ENCODE measurements around the gene IPO4. TPM values are rescaled to one million over a fixed set of nuclear protein-coding genes. Genes with fewer than 3 reads are reported as not detected.

Gene IPO4
- total and polyA plus RNA-seq, 2 experiments from 2014 or later = 34.2 to 105 TPM

DNA sequence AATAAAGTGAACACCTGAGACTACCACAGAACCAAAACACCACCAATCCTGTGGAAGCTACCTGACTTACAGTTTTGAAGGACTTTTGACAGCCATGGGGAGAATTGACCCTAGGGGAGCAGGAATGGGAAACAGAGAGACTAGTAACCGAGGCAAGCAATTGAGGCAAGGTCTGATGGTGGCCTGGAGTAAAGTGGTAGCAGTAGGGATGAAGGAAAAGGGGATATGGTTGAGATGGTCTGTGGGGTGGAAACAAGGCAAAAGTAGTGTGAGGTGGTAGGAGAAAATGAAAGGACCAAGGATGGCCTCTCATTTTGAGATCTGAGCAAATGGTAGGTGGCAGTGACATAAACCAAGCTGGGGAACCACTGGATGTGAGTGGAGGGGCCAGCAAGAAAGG, 31.8 kb downstream of the IPO4 start:
- Histone ChIP-seq H4K20me1 (replicated peaks; ENCODE audit: insufficient read depth) (peaks cover 7% of the 10 kb centered on the region; the same call in 1 of the 2 replicates), H3K36me3 (ENCODE audit: insufficient read depth) (peaks cover 20% of the 10 kb centered on the region; the same call in 1 of the 2 replicates), H2AFZ (no peak overlapping the region), H3K79me2 (replicated peaks; ENCODE audit: insufficient read depth) (no peaks in the 10 kb centered on the region), H3K4me1 (ENCODE audit: insufficient read depth) (peaks cover 10% of the 10 kb centered on the region), H3K27ac (ENCODE audit: low read depth) (no peak overlapping the region), H3K4me2 (no peak overlapping the region), H3K27me3 (ENCODE audit: insufficient read depth) (no peaks in the 10 kb centered on the region), H3K9me2 (ENCODE audit: insufficient read depth) (no peaks in the 10 kb centered on the region), H3F3A (replicated peaks; ENCODE audit: low read depth) (peaks cover 9% of the 10 kb centered on the region; the same call in 1 of the 2 replicates), H3K4me3 (no peak overlapping the region)
- peaks cover 8% of the 10 kb centered on the region for H3K4me1 Mint-ChIP-seq
- H3K36me3 Mint-ChIP-seq (ENCODE audit: low read depth) = peaks cover 67% of the 10 kb centered on the region
- no peak overlapping the region; the same call in 2 of the 3 replicates for H3K4me3 Mint-ChIP-seq
- ATAC-seq (no peak), DNase-seq (ENCODE audit: low spot score) (no peak)
- H3K27ac Mint-ChIP-seq = no peak overlapping the region
- peaks cover 4% of the 10 kb centered on the region for H3K27me3 Mint-ChIP-seq (ENCODE audit: insufficient read depth, low read depth, poor library complexity)
- TF ChIP-seq, protein P1, sequence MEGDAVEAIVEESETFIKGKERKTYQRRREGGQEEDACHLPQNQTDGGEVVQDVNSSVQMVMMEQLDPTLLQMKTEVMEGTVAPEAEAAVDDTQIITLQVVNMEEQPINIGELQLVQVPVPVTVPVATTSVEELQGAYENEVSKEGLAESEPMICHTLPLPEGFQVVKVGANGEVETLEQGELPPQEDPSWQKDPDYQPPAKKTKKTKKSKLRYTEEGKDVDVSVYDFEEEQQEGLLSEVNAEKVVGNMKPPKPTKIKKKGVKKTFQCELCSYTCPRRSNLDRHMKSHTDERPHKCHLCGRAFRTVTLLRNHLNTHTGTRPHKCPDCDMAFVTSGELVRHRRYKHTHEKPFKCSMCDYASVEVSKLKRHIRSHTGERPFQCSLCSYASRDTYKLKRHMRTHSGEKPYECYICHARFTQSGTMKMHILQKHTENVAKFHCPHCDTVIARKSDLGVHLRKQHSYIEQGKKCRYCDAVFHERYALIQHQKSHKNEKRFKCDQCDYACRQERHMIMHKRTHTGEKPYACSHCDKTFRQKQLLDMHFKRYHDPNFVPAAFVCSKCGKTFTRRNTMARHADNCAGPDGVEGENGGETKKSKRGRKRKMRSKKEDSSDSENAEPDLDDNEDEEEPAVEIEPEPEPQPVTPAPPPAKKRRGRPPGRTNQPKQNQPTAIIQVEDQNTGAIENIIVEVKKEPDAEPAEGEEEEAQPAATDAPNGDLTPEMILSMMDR (conservative IDR thresholded peaks at IDR 0.05; ENCODE audit: low read depth in 2 of 2) = no peak
- TF ChIP-seq EZH2 (IDR thresholded peaks at IDR 0.05; ENCODE audit: low read depth, unreplicated experiment) (no peak), NANOG (IDR thresholded peaks at IDR 0.05; ENCODE audit: borderline replicate concordance) (no peak), ZNF331 (CRISPR knock-in tag; IDR thresholded peaks at IDR 0.05; ENCODE audit: low read depth) (no peak)
- TF ChIP-seq, protein P2, sequence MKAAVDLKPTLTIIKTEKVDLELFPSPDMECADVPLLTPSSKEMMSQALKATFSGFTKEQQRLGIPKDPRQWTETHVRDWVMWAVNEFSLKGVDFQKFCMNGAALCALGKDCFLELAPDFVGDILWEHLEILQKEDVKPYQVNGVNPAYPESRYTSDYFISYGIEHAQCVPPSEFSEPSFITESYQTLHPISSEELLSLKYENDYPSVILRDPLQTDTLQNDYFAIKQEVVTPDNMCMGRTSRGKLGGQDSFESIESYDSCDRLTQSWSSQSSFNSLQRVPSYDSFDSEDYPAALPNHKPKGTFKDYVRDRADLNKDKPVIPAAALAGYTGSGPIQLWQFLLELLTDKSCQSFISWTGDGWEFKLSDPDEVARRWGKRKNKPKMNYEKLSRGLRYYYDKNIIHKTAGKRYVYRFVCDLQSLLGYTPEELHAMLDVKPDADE (IDR thresholded peaks at IDR 0.05) = no peak
- H3K9me3 Mint-ChIP-seq = no peaks in the 10 kb centered on the region

DNA sequence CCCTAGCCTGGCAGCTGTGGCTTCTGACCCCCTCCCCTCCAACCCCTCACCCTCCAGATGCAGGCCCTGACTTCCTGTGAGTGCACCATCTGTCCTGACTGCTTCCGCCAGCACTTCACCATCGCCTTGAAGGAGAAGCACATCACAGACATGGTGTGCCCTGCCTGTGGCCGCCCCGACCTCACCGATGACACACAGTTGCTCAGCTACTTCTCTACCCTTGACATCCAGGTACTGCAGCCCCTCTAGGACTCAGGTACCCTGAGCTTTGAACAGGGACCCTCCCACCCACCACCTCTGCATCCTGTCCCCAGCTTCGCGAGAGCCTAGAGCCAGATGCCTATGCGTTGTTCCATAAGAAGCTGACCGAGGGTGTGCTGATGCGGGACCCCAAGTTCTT, 33.5 kb downstream of the IPO4 start:
- no peak overlapping the region for H3K4me3 ChIP-seq
- H3K27ac ChIP-seq (ENCODE audit: low read depth) = no peak overlapping the region
- DNase-seq (ENCODE audit: low spot score) (no peak), ATAC-seq (no peak)
- no peak overlapping the region for H3K4me2 ChIP-seq
- H3K4me3 Mint-ChIP-seq = no peak overlapping the region
- no peaks in the 10 kb centered on the region for H3K79me2 ChIP-seq (replicated peaks; ENCODE audit: insufficient read depth)
- peaks cover 26% of the 10 kb centered on the region; the same call in 1 of the 2 replicates for H3K36me3 ChIP-seq (ENCODE audit: insufficient read depth)
- H3K4me1 Mint-ChIP-seq = no peaks in the 10 kb centered on the region
- no peaks in the 10 kb centered on the region for H3K4me1 ChIP-seq (ENCODE audit: insufficient read depth)
- no peaks in the 10 kb centered on the region for H3K9me2 ChIP-seq (ENCODE audit: insufficient read depth)
- H3K27me3 ChIP-seq (ENCODE audit: insufficient read depth) = no peaks in the 10 kb centered on the region
- no peak overlapping the region for H3K27ac Mint-ChIP-seq
- no peaks in the 10 kb centered on the region for H3K27me3 Mint-ChIP-seq (ENCODE audit: insufficient read depth, low read depth, poor library complexity)
- H3K9me3 Mint-ChIP-seq = no peaks in the 10 kb centered on the region; the same call in 2 of the 3 replicates
- peaks cover under 1% of the 10 kb centered on the region; the same call in 1 of the 2 replicates for H3F3A ChIP-seq (replicated peaks; ENCODE audit: low read depth)
- H2AFZ ChIP-seq = no peak overlapping the region
- H3K36me3 Mint-ChIP-seq (ENCODE audit: low read depth) = peaks cover 79% of the 10 kb centered on the region
- H4K20me1 ChIP-seq (replicated peaks; ENCODE audit: insufficient read depth) = peaks cover 7% of the 10 kb centered on the region; the same call in 1 of the 2 replicates
- no peak for TF ChIP-seq EZH2 (IDR thresholded peaks at IDR 0.05; ENCODE audit: low read depth, unreplicated experiment)
- no peak for TF ChIP-seq NANOG (IDR thresholded peaks at IDR 0.05; ENCODE audit: borderline replicate concordance)
- TF ChIP-seq POLR2AphosphoS5 (IDR thresholded peaks at IDR 0.05; ENCODE audit: low read depth) = no peak
- TF ChIP-seq, protein P1 (conservative IDR thresholded peaks at IDR 0.05; ENCODE audit: low read depth in 2 of 2) = no peak
- TF ChIP-seq STAT1 (IDR thresholded peaks at IDR 0.05; ENCODE audit: unreplicated experiment) = no peak
- no peak for TF ChIP-seq REST (IDR thresholded peaks at IDR 0.05; ENCODE audit: unreplicated experiment)
- TF ChIP-seq ZNF331 (CRISPR knock-in tag; IDR thresholded peaks at IDR 0.05; ENCODE audit: low read depth) = no peak
- TF ChIP-seq, protein P2 (IDR thresholded peaks at IDR 0.05) = no peak
- TF ChIP-seq JUNB (IDR thresholded peaks at IDR 0.05; ENCODE audit: unreplicated experiment) = no peak
- TF ChIP-seq ZNF114 (CRISPR knock-in tag; IDR thresholded peaks at IDR 0.05) = no peak
- TF ChIP-seq EZH2phosphoT487 (IDR thresholded peaks at IDR 0.05; ENCODE audit: unreplicated experiment) = no peak
- no peak for TF ChIP-seq CREB1 (CRISPR knock-in tag; IDR thresholded peaks at IDR 0.05; ENCODE audit: low read depth)
